SU-DHL-6 (cell line): ENCODE results near the gene SUN3.
"Not testable (repeated sequence)": the region's sequence is repeated elsewhere in the genome, so short reads cannot be mapped to it uniquely, and the experiment has no call there.

Experiments
- H2AFZ ChIP-seq: fragments of 200-600 bp; sonication (generic); 2 replicates; pipeline ENCODE4 v1.6.1; 2014; ENCODE audit warnings: low read depth, mild to moderate bottlenecking, moderate library complexity, mixed read lengths, antibody characterized with exemption, low read length; ENCODE audit not compliant: severe bottlenecking
- H3F3A ChIP-seq: fragments of 200-600 bp; shearing (Covaris generic); 2 replicates; pipeline ENCODE4 v1.6.0; 2016; ENCODE audit warnings: antibody characterized with exemption, mild to moderate bottlenecking; ENCODE audit not compliant: insufficient read depth
- H3K27ac ChIP-seq: fragments of 200-600 bp; sonication (generic); 2 replicates; pipeline ENCODE4 v1.5.1; 2016; ENCODE audit warnings: low read depth, mild to moderate bottlenecking, low read length, moderate library complexity, mixed read lengths
- H3K27me3 ChIP-seq: fragments of 200-600 bp; sonication (generic), shearing (Covaris generic); 2 replicates; pipeline ENCODE4 v1.6.0; 2014; ENCODE audit warnings: mild to moderate bottlenecking, low read length
- H3K36me3 ChIP-seq: fragments of 200-600 bp; sonication (generic); 2 replicates; pipeline ENCODE4 v1.6.1; 2014; ENCODE audit warnings: mild to moderate bottlenecking, low read length, mixed read lengths
- H3K4me2 ChIP-seq: fragments of 300-600, 200-600 bp; shearing (Covaris generic), sonication (generic); 2 replicates; pipeline ENCODE4 v1.6.0; 2014; ENCODE audit warnings: low read length, low read depth, mild to moderate bottlenecking; ENCODE audit not compliant: poor library complexity, severe bottlenecking
- H3K4me3 ChIP-seq: fragments of 200-600 bp; sonication (generic); 2 replicates; pipeline ENCODE4 v1.5.1; 2014; ENCODE audit warnings: antibody characterized with exemption, low read length, mild to moderate bottlenecking, mixed read lengths; ENCODE audit not compliant: insufficient read depth, poor library complexity, severe bottlenecking
- H3K79me2 ChIP-seq: fragments of 200-600 bp; sonication (generic); 2 replicates; pipeline ENCODE4 v1.6.1; 2014; ENCODE audit warnings: mild to moderate bottlenecking, low read length, moderate library complexity; ENCODE audit not compliant: insufficient read depth
- H3K9ac ChIP-seq: fragments of 200-600 bp; sonication (generic); 2 replicates; pipeline ENCODE4 v1.7.0; 2014; ENCODE audit warnings: mild to moderate bottlenecking, low read length
- H3K9me2 ChIP-seq: fragments of 200-600 bp; sonication (generic); replicated peaks from 2 replicates; pipeline ENCODE4 v1.6.1; 2014; ENCODE audit warnings: low read length; ENCODE audit not compliant: insufficient read depth
- H3K9me3 ChIP-seq: fragments of 200-600 bp; sonication (generic); 2 replicates; pipeline ENCODE4 v1.6.1; 2014; ENCODE audit warnings: low read length, mixed read lengths; ENCODE audit not compliant: insufficient read depth
- H4K20me1 ChIP-seq: fragments of 200-600 bp; sonication (generic); 2 replicates; pipeline ENCODE4 v1.6.1; 2014; ENCODE audit warnings: low read depth, mild to moderate bottlenecking, antibody characterized with exemption, low read length, moderate library complexity, mixed read lengths
- CTCF ChIP-seq: fragments of 200-600 bp; sonication (generic); IDR thresholded peaks from one replicate; pipeline ENCODE4 v1.5.1; 2017; ENCODE audit warnings: antibody characterized with exemption, mild to moderate bottlenecking, low read length, moderate library complexity; ENCODE audit not compliant: insufficient read depth, poor library complexity, severe bottlenecking
- EZH2phosphoT487 ChIP-seq: fragments of 200-600 bp; sonication (generic), shearing (Covaris generic); conservative IDR thresholded peaks from 2 replicates; pipeline ENCODE4 v1.6.1; 2018; ENCODE audit warnings: mild to moderate bottlenecking, antibody characterized with exemption, low read length, moderate library complexity, mixed read lengths

SUN3 gene

GRCh38 chr7:47988496-47989386, 40.2 kb downstream of the SUN3 start:
- Histone ChIP-seq H4K20me1 (no peaks in the 10 kb centered on the region), H3F3A (no peaks in the 10 kb centered on the region), H3K27me3 (no peaks in the 10 kb centered on the region), H3K9me2 (no peaks in the 10 kb centered on the region), H3K4me2 (no peak overlapping the region), H2AFZ (no peak overlapping the region), H3K9ac (no peak overlapping the region), H3K9me3 (no peaks in the 10 kb centered on the region), H3K79me2 (no peaks in the 10 kb centered on the region), H3K36me3 (no peaks in the 10 kb centered on the region), H3K4me3 (no peak overlapping the region), H3K27ac (no peak overlapping the region)
- no peak for TF ChIP-seq EZH2phosphoT487
- TF ChIP-seq CTCF = peak; percentile 38

- H4K20me1 ChIP-seq = no peaks in the 10 kb centered on the region
- H3K4me2 ChIP-seq = no peak overlapping the region
These were observed 46.3 kb downstream of the SUN3 start for GRCh38 chr7:47982610-47983009.

GRCh38 chr7:47980648-47981047, 48.3 kb downstream of the SUN3 start:
- Histone ChIP-seq H3F3A (peaks cover 23% of the 10 kb centered on the region), H3K36me3 (peaks cover 26% of the 10 kb centered on the region), H3K79me2 (peaks cover 20% of the 10 kb centered on the region)
- H3K9ac ChIP-seq, H3K27ac ChIP-seq, H2AFZ ChIP-seq, H3K4me2 ChIP-seq, H3K27me3 ChIP-seq, H3K9me3 ChIP-seq, H3K9me2 ChIP-seq, H3K4me3 ChIP-seq, H4K20me1 ChIP-seq: not testable (repeated sequence)

More at GRCh38 chr7:47982610-47983009, 46.3 kb downstream of the SUN3 start:
- Histone ChIP-seq H3K27ac (no peak overlapping the region), H3F3A (peaks cover 23% of the 10 kb centered on the region), H3K4me3 (no peak overlapping the region), H3K36me3 (peaks cover 8% of the 10 kb centered on the region; the same call in 1 of the 2 replicates), H3K9me3 (no peaks in the 10 kb centered on the region), H2AFZ (no peak overlapping the region), H3K27me3 (no peaks in the 10 kb centered on the region), H3K9ac (no peak overlapping the region), H3K9me2 (no peaks in the 10 kb centered on the region), H3K79me2 (peaks cover 13% of the 10 kb centered on the region)
- TF ChIP-seq CTCF = no peak
- TF ChIP-seq EZH2phosphoT487 = no peak

- H3K9me3 ChIP-seq = no peaks in the 10 kb centered on the region
- H3K9ac ChIP-seq = peak overlapping the region; percentile 72
- H3K4me2 ChIP-seq = peak overlapping the region; percentile 85
- H2AFZ ChIP-seq = peak overlapping the region; percentile 92
- H3K36me3 ChIP-seq = peaks cover 30% of the 10 kb centered on the region
- peak overlapping the region; percentile 56 for H3K27ac ChIP-seq
- no peaks in the 10 kb centered on the region for H3K9me2 ChIP-seq
- no peaks in the 10 kb centered on the region for H4K20me1 ChIP-seq
- TF ChIP-seq CTCF (no peak), EZH2phosphoT487 (no peak)
- peaks cover 23% of the 10 kb centered on the region for H3F3A ChIP-seq
- H3K4me3 ChIP-seq = peak overlapping the region; percentile 57
- no peaks in the 10 kb centered on the region for H3K27me3 ChIP-seq
- H3K79me2 ChIP-seq = peaks cover 20% of the 10 kb centered on the region
These were observed 49.1 kb downstream of the SUN3 start for GRCh38 chr7:47979832-47980181.
